Keratinocyte (primary cell): ENCODE data around the gene ATP11A. TPM values are rescaled to one million over a fixed set of nuclear protein-coding genes. Genes with fewer than 3 reads are reported as not detected.

Experiments
- DNase-seq: peaks from one replicate; pipeline ENCODE4 v3.0.0-alpha.2; 2011; ENCODE audit warnings: low read depth, missing footprints, low spot score
- FAIRE-seq: peaks from 2 replicates; lab custom pipeline; 2011; peaks lifted over from hg19 to GRCh38; lab: Jason Lieb, UNC
- H2AFZ ChIP-seq: 2 replicates; pipeline ENCODE4 v1.6.0; 2012; ENCODE audit warnings: low read length, control low read depth, inconsistent platforms; ENCODE audit not compliant: control insufficient read depth
- H3K27ac ChIP-seq: 2 replicates; pipeline ENCODE4 v1.5.1; 2011; ENCODE audit warnings: low read length; ENCODE audit not compliant: control insufficient read depth, insufficient read depth
- H3K27me3 ChIP-seq: 3 replicates; pipeline ENCODE4 v1.6.0; 2011; ENCODE audit warnings: low read length; ENCODE audit not compliant: control insufficient read depth, insufficient read depth; ENCODE audit errors: extremely low read depth
- H3K36me3 ChIP-seq, 2 experiments: 2 replicates in 1 of 2; 3 replicates in 1 of 2; pipeline ENCODE4 v1.5.1; 2011; ENCODE audit warnings: low read length in 2 of 2, mild to moderate bottlenecking in 1 of 2; ENCODE audit not compliant: control insufficient read depth in 2 of 2, insufficient read depth in 2 of 2; ENCODE audit errors: extremely low read depth in 1 of 2
- H3K4me1 ChIP-seq: 3 replicates; pipeline ENCODE4 v1.5.1; 2011; ENCODE audit warnings: low read length; ENCODE audit not compliant: control insufficient read depth, insufficient read depth; ENCODE audit errors: extremely low read depth
- H3K4me2 ChIP-seq: 3 replicates; pipeline ENCODE4 v1.6.0; 2011; ENCODE audit warnings: low read depth, low read length; ENCODE audit not compliant: control insufficient read depth, insufficient read depth; ENCODE audit errors: extremely low read depth
- H3K4me3 ChIP-seq, 3 experiments: fragments of 200-600 bp in 1 of 3; sonication (generic) in 1 of 3; 2 replicates in 2 of 3; 3 replicates in 1 of 3; pipeline ENCODE4 v1.5.1; 2011 to 2016; ENCODE audit warnings: low read length in 3 of 3, mild to moderate bottlenecking in 3 of 3, control low read depth in 2 of 3, inconsistent platforms in 1 of 3, low read depth in 1 of 3, mixed read lengths in 1 of 3, mixed run types in 1 of 3, moderate library complexity in 1 of 3; ENCODE audit not compliant: control insufficient read depth in 2 of 3, insufficient read depth in 2 of 3; ENCODE audit errors: extremely low read depth in 1 of 3
- H3K79me2 ChIP-seq: 2 replicates; pipeline ENCODE4 v1.6.0; 2012; ENCODE audit warnings: low read length; ENCODE audit not compliant: control insufficient read depth, insufficient read depth
- H3K9ac ChIP-seq: 3 replicates; pipeline ENCODE4 v1.6.0; 2011; ENCODE audit warnings: low read length; ENCODE audit not compliant: control insufficient read depth, insufficient read depth; ENCODE audit errors: extremely low read depth
- H3K9me1 ChIP-seq: 3 replicates; pipeline ENCODE4 v1.6.0; 2011; ENCODE audit warnings: low read length; ENCODE audit not compliant: control insufficient read depth, insufficient read depth; ENCODE audit errors: extremely low read depth
- H3K9me3 ChIP-seq: 2 replicates; pipeline ENCODE4 v1.5.1; 2012; ENCODE audit warnings: low read depth, low read length; ENCODE audit not compliant: control insufficient read depth
- H4K20me1 ChIP-seq: 3 replicates; pipeline ENCODE4 v1.6.0; 2011; ENCODE audit warnings: low read length; ENCODE audit not compliant: control insufficient read depth, insufficient read depth; ENCODE audit errors: extremely low read depth
- EZH2 ChIP-seq: IDR thresholded peaks from one replicate; pipeline ENCODE4 v1.6.1; 2012; ENCODE audit warnings: inconsistent platforms, mild to moderate bottlenecking, low read length, moderate library complexity
- dilution Hi-C: fragments of 300-500 bp; cut with MboI; formaldehyde crosslinking; loops from one replicate; pipeline ENCODE4 v1.7.0; 2020; ENCODE audit warnings: low sequenced_read_pairs; ENCODE audit not compliant: extremely low pct_ligation_motif_present
- polyA plus RNA-seq, 5 experiments: library from polyadenylated mRNA; depleted of rRNA in 3 of 5; stranded (reverse) in 3 of 5; stranded (forward) in 1 of 5; unstranded in 1 of 5; fragments of >200 nt; gene quantifications; 1 replicate in 1 of 5; 2 replicates in 3 of 5; 3 replicates in 1 of 5; pipeline versions ENCODE4 v1.2.1 to v1.2.3, GENCODE V29; 2011 to 2012; ENCODE audit warnings: missing spikeins in 2 of 5, low read depth in 1 of 5, low replicate concordance in 1 of 5
- TF ChIP-seq, protein P1 (sequence below), 3 experiments: IDR thresholded peaks in 1 of 3; conservative IDR thresholded peaks in 1 of 3; optimal IDR thresholded peaks in 1 of 3; 2 replicates in 2 of 3; 3 replicates in 1 of 3; pipeline versions ENCODE3 to v1.5.1; 2011; ENCODE audit warnings: low read length in 3 of 3, mild to moderate bottlenecking in 3 of 3, moderate library complexity in 2 of 3, control low read depth in 1 of 3, inconsistent platforms in 1 of 3; ENCODE audit not compliant: insufficient read depth in 2 of 3; ENCODE audit errors: extremely low read depth in 1 of 3

Gene ATP11A
- polyA plus RNA-seq, 1 donor (not counting 4 experiments of a cell fraction or from before 2014, with no cell fraction given): 4.3 TPM

DNA sequence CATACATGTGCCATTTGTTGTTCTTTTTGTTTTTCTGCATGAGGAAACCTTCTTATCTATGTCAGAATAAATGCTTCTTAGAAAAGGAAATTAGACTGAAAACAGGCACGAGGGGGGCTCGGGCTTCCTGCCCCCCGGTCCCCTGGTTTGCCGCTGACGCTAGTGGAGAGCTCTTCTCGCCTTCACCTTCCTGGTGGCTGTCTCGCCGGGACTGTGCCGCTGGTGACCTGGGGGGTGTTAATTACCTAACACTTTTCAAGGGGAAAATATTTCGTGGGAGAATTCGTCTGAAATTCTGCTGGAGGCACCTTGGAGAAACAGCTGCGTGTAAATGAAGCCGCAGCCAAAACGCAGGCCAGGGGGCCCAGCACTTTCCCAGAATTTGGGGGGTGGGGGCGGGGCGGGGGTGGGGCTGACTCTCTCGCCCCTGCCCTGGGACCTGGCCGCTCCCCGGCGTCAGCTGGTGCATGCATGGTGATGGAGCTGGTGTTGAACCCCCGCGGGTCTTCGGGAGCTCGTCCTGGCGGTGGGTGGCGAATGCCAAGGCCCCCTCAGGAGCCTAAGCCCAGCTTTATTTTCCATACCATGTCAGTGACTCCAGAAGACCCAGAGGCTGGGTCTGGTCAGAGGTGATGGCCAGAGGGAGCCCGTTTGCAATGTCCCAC is 220.9 kb downstream of the ATP11A start:
- no peak overlapping the region for H3K27ac ChIP-seq
- H2AFZ ChIP-seq: no peak overlapping the region
- no peaks in the 10 kb centered on the region for H3K4me1 ChIP-seq
- dilution Hi-C loops: no loop called here
- H3K4me3 ChIP-seq: no peak overlapping the region
- H3K9me3 ChIP-seq: no peaks in the 10 kb centered on the region
- H4K20me1 ChIP-seq: no peaks in the 10 kb centered on the region
- no peaks in the 10 kb centered on the region for H3K27me3 ChIP-seq
- no peak for FAIRE-seq
- no peaks in the 10 kb centered on the region for H3K9me1 ChIP-seq
- DNase-seq: no peak
- no peaks in the 10 kb centered on the region for H3K36me3 ChIP-seq
- TF ChIP-seq, protein P1, sequence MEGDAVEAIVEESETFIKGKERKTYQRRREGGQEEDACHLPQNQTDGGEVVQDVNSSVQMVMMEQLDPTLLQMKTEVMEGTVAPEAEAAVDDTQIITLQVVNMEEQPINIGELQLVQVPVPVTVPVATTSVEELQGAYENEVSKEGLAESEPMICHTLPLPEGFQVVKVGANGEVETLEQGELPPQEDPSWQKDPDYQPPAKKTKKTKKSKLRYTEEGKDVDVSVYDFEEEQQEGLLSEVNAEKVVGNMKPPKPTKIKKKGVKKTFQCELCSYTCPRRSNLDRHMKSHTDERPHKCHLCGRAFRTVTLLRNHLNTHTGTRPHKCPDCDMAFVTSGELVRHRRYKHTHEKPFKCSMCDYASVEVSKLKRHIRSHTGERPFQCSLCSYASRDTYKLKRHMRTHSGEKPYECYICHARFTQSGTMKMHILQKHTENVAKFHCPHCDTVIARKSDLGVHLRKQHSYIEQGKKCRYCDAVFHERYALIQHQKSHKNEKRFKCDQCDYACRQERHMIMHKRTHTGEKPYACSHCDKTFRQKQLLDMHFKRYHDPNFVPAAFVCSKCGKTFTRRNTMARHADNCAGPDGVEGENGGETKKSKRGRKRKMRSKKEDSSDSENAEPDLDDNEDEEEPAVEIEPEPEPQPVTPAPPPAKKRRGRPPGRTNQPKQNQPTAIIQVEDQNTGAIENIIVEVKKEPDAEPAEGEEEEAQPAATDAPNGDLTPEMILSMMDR (optimal IDR thresholded peaks at IDR 0.05 in 1 of 3, IDR thresholded peaks at IDR 0.05 in 1 of 3, conservative IDR thresholded peaks at IDR 0.05 in 1 of 3; ENCODE audit: extremely low read depth in 1 of 3, insufficient read depth in 2 of 3, low read length in 3 of 3): no peak
- TF ChIP-seq EZH2: no peak
- H3K79me2 ChIP-seq: no peaks in the 10 kb centered on the region
- no peak overlapping the region for H3K9ac ChIP-seq
- H3K4me2 ChIP-seq: no peak overlapping the region

DNA sequence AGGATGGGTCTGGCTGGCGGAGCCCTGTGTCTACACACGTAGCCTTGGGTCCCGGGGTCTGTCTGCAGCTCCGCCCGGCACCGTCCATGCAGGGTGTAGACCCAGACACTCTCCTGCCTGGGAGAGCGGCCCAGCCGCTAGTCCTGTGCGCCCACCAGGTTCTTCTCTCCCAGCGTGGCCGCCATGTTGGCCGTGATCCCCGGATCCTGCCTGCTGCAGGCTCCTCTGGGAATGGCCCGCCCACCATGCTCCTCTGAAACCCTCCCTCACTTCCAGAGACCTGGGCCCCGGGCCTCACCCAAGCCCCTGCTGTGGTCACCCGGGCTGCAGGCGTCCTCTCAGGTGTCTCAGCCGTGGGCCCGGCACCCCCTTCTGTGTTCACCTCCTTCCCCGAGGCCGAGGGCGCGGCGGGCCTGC is 221.5 kb downstream of the ATP11A start:
- Histone ChIP-seq H3K79me2 (no peaks in the 10 kb centered on the region), H4K20me1 (no peaks in the 10 kb centered on the region), H3K4me1 (peaks cover 2% of the 10 kb centered on the region), H3K4me3 (no peak overlapping the region), H3K9me3 (no peaks in the 10 kb centered on the region), H3K9me1 (no peaks in the 10 kb centered on the region), H3K36me3 (no peaks in the 10 kb centered on the region), H2AFZ (no peak overlapping the region), H3K27me3 (no peaks in the 10 kb centered on the region), H3K27ac (no peak overlapping the region), H3K4me2 (no peak overlapping the region), H3K9ac (no peak overlapping the region)
- dilution Hi-C loops: no loop called here
- no peak for DNase-seq
- TF ChIP-seq, protein P1 (optimal IDR thresholded peaks at IDR 0.05 in 1 of 3, IDR thresholded peaks at IDR 0.05 in 1 of 3, conservative IDR thresholded peaks at IDR 0.05 in 1 of 3; ENCODE audit: extremely low read depth in 1 of 3, insufficient read depth in 2 of 3, low read length in 3 of 3): no peak
- TF ChIP-seq EZH2: no peak
- FAIRE-seq: no peak
